IPS DF 4.7 (cell line): ENCODE measurements around the gene RMND5B.
"Not testable (repeated sequence)": the region's sequence is repeated elsewhere in the genome, so short reads cannot be mapped to it uniquely, and the experiment has no call there.

Source experiments
- DNase-seq: peaks from one replicate; pipeline ENCODE4 v3.0.0-alpha.2; 2013; ENCODE audit warnings: low spot score; ENCODE audit errors: extremely low read depth

RMND5B gene

DNA sequence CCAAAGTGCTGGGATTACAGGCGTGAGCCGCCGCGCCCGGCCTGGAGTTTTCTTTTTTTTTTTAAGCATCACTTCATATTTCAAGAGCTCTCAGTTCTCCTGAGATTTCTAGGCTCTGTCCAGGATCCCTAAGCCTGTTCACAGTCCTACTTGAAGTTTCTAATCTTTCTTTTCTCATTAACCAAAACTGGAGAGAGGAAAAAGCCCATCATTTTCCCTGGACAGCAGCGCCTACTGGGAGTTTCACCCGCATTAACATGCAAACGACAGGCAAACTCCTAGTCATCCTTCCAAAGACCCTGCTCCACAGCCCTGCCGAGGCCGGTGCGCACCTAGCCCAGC is 609 bp upstream of the RMND5B start:
- not testable (repeated sequence) for DNase-seq

DNA sequence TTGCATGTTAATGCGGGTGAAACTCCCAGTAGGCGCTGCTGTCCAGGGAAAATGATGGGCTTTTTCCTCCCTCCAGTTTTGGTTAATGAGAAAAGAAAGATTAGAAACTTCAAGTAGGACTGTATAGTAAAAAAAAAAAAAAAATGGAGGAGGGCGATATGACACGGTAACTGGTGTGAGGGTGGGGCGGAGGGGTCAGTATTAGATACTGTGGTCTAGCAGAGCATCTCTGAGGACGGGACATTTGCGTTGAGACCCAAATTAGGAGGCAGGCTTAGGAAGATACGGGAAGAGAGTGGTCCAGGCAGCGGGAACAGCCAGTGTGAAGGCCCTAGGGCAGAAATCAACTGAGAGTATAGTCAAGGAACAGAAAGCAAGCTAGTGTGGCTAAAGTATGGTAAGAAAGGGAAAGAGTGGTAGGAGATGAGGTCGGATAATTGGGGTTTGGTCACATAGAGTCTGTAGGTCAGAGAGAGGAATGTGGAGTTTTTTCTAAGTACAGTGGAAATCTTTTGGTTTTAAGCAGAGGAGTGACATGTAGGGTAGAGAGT is 707 bp downstream of the RMND5B start:
- DNase-seq: no peak

GRCh38 chr5:178136990-178137389 is 6.2 kb downstream of the RMND5B start:
- no peak for DNase-seq

DNA sequence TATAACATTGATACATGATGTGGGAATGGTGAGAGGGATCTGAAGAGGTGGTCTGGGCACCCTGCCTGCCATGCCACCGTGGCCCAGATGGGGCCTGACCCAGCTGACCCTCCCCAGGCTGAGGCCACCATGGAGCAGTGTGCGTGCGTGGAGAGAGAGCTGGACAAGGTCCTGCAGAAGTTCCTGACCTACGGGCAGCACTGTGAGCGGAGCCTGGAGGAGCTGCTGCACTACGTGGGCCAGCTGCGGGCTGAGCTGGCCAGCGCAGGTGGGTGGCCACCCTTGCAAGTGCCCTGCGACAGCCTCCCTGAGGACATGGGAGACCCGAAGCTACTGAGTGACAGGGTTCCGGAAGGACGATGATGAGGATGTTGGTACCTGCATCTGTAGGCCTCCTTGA is 7.2 kb downstream of the RMND5B start:
- no peak for DNase-seq

DNA sequence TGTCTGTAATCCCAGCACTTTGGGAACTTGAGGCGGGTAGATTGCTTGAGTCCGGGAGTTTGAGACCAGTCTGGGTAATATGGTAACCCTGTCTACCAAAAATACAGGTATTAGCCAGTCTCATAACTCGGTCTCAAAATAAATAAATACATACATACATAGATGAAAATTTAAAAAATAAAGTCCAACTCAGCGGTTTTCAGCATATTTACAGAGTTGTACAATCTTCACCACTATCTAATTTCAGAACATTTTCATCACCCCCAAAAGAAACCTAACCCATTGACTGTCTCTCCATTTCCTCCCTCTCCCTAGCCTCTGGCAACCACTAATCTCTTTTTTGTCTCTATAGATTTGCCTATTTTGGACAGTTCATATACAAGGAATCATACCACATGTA is 10.7 kb downstream of the RMND5B start:
- DNase-seq: no peak

- no peak for DNase-seq
Measured at GRCh38 chr5:178142642-178143041, 11.8 kb downstream of the RMND5B start.

DNA sequence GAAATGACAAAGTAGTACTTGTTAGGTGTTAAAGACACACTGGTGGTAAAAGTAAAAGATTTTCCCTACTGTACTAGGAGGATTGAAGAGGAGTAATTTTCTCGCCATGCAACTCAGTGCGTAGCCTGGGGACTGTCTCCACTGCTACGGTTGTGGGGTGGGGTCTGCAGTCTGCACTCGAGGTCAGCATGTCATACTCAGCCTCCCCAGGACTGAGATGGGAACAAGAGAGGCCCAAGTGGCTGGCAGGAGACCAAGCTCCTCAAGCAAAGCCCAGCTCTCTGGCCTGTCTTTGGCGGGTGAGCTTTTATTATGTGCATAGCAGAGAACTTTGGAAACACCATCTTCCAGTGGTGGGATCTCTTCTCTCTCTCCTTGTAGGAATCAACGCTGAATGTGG is 12.4 kb downstream of the RMND5B start:
- DNase-seq: no peak

DNA sequence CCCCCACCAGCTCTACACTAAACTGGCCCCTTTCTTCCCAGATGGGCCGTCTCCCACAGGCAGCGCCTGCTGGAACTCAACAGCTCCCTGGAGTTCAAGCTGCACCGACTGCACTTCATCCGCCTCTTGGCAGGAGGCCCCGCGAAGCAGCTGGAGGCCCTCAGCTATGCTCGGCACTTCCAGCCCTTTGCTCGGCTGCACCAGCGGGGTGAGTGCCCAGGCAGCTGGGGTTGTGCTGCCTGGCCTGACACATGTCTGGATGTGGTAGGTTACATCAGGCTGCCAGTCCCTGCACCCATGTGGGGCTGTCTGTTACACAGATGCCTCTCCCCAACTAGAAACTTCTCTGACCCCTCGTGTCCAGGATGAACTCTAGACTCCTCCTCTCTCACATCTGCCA is 13.1 kb downstream of the RMND5B start:
- no peak for DNase-seq

- no peak for DNase-seq
Measured at GRCh38 chr5:178145965-178146820, 15.4 kb downstream of the RMND5B start.

DNA sequence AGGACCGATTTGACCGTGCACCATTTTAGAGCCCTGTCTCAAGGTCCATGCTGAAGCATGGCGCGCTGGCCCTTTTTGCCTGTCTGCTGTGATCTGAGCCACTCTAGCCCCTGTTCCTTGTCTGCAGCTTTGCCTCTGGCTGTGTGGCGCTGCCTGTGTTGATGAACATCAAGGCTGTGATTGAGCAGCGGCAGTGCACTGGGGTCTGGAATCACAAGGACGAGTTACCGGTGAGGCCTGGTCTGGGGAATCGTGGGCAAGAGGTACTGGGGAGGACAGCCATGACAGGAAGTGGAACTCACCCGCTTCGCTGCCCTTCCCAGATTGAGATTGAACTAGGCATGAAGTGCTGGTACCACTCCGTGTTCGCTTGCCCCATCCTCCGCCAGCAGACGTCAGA is 16.6 kb downstream of the RMND5B start:
- DNase-seq: no peak

GRCh38 chr5:178149199-178149932 is 18.6 kb downstream of the RMND5B start:
- DNase-seq: no peak

DNA sequence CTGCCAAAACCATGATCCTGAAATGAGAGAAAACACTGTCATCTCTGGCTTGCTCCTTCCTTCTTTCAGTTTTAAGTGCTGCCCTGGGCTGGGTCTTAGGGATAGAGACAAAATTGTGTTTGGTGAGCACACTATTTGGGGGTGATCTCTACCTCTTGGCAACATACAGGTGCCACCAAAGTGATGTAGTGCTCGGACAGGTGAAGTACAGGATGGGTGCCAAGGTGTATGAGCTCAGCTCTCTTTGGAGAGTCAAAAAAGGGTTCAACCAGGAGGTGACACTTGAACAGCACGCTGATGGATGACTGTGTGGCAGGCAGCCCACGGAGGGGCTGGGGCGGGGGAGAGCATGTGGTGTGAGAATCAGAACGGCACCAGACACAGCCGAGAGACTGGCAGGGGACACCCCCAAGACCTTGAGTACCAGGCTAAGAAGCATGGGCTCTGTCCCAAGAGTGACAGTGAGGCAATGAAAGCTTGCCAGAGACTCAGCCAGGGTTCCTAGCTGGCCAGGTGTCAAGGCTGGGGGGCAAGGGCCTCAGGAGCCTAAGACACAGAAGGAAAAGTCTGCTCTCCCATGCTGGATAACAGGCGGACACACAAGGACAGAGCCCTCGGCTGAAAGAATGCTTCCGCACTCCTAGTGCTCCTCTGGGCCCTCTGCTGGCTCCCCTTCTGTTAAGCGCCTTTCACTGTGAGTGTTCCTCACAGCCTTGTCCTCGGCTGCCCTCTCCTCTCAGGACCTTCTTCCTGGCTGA is 20.3 kb downstream of the RMND5B start:
- DNase-seq: no peak

GRCh38 chr5:178152491-178153444 is 22.0 kb downstream of the RMND5B start:
- DNase-seq: no peak

DNA sequence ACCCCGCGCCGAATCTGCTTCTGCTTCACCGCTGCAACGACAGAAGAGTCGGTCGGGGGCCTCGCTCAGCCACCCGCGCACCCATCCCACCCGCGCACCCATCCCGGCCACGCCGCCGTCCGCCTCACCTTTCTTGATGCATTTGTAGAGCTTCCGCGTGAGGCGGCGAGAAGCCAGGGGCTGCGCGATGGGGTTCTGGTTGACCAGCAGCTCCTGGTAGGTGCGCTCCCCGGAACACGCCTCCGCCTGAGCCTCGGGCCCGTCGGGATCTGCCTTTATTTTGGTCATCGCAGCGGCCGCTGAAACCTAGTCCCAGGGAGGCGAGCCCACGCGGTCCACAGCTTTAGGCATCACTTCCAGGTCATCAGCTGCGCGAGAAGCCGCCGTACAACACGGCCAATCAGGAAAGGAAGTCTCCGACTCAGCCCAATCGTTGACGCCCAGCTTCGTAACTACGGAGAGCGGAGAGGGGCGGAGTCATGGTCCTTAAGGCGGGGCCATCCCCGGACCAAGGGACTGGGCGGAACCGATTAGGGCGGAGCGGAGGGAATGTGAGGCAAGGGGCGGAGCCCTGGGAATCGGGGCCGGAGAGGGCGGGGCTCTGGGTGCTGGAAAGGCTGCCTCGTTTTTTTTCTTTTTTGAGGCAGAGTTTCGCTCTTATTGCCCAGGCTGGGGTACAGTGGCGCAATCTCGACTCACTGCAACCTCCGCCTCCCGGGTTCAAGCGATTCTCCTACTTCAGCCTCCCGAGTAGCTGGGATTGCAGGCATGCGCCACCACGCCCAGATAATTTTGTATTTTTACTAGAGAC is 22.9 kb downstream of the RMND5B start, which contains the start of gene NHP2:
NHP2 (minus strand) TSS at position 356 of the 811 bp plus-strand sequence; CDS start at position 288, 68 bp downstream.
- DNase-seq: peak; percentile 91

GRCh38 chr5:178155065-178155464 is 24.3 kb downstream of the RMND5B start:
- DNase-seq: no peak

GRCh38 chr5:178160176-178160575 is 29.4 kb downstream of the RMND5B start:
- no peak for DNase-seq

- no peak for DNase-seq
Measured at GRCh38 chr5:178162481-178162880, 31.7 kb downstream of the RMND5B start.

DNA sequence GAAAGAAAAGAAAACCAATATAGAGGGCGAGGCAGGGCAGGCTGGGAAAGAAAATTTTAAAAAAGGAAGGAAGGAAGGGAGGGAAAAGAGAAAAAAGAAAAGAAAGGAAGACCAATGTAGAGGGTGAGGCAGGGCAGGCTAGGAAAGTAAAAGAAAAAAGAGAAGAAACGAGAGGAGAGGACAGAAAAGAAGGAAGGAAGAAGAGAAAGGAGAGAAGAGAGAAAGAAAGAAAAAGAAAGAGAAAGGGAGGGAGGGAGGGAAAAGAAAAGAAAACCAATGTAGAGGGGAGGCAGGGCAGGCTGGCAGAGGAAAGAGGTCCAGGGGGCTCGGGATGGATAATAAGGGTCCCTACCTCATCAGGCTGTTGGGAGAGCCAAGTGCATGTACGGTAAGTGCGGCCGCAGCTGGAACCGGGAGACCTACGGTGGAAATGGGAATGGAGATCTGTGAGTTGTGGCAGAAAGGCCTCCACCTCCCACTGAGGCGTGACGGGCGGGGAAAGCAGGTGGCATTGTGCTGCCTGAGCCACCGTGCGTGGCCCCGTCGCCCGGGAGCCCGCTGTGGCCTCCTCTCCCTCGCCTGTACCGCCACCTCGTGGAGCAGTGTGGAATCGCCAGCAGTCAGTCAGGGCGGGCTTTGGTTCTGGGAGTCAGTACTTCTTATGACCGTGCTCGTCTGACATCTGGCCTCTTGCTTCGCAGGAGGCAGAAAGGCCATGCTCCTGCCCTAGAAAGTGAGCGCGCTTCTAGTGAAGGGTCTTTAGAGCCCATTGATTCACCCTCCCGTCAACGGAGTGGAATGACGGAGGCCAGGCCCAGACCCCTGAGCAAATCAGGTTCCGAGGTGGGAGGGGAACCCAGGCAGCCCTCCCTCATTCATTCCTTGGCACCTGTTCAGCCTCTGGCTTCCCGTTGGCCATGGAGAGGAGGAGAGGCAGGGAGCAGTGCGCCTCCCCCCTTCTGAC is 33.2 kb downstream of the RMND5B start:
- no peak for DNase-seq

DNA sequence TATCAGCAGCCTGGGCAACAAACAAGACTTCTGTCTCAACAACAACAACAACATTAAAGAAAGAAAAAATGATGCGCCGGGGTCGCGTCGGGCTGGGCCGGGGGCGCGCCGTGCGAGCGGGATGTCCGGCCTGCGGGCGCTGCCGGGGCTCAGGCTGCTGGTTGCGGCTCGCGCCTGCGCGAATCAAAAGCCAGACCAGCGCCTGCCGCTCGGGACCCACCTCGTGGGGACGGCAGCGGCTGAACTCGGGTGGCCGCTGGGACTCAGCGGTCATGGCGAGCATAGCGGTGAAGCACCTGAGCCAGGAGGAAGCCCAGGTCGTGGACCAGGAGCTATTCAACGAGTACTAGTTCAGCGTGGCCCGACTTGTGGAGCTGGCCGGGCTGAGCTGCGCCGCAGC is 34.8 kb downstream of the RMND5B start:
- DNase-seq: no peak
